GM18951 (cell line): Measurements from ENCODE around the gene CLIP2.

Experiments
- POLR2A ChIP-seq: IDR thresholded peaks from 4 replicates; pipeline ENCODE4 v1.6.1; 2011; ENCODE audit warnings: mild to moderate bottlenecking; ENCODE audit not compliant: insufficient read length, insufficient read depth; ENCODE audit errors: extremely low read depth
- in situ Hi-C: fragments of 300-500 bp; cut with MboI; formaldehyde crosslinking; loops from one replicate; pipeline ENCODE4 v1.12.0; 2022; ENCODE audit warnings: low sequenced_read_pairs, mixed read lengths, inconsistent platforms; ENCODE audit not compliant: unreplicated experiment

The CLIP2 gene

DNA sequence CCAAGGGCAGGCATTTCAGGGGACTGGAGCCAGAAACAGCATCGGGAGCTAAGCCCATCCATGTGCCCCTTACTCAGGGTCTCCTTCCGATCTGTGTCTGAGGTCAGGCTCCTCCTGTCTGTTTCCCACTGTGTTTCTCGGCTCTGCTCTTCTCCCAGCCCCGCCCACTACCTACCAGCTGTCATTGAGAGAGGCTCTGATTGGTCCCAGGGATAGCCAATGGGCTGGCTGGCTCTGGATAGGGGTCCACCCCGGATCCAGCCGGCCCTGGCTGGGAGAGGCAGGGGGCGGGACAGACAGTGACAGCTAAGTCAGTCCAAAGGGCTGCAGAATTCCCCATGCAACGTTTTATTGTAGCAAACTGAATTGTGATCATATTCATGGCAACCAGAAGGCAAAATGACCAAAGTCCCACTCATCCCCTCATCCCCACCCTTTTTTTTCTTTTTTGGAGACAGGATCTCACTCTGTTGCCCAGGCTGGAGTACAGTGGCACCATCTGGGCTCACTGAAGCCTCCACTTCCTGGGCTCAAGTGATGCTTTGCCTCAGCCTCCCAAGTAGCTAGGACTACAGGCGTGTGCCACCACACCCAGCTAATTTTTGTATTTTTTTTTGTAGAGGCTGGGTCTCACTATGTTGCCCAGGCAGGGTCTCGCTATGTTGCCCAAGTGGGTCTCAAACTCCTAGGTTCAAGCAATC is 76.3 kb downstream of the CLIP2 start:
- in situ Hi-C loops = no loop called here
- no peak for TF ChIP-seq POLR2A

DNA sequence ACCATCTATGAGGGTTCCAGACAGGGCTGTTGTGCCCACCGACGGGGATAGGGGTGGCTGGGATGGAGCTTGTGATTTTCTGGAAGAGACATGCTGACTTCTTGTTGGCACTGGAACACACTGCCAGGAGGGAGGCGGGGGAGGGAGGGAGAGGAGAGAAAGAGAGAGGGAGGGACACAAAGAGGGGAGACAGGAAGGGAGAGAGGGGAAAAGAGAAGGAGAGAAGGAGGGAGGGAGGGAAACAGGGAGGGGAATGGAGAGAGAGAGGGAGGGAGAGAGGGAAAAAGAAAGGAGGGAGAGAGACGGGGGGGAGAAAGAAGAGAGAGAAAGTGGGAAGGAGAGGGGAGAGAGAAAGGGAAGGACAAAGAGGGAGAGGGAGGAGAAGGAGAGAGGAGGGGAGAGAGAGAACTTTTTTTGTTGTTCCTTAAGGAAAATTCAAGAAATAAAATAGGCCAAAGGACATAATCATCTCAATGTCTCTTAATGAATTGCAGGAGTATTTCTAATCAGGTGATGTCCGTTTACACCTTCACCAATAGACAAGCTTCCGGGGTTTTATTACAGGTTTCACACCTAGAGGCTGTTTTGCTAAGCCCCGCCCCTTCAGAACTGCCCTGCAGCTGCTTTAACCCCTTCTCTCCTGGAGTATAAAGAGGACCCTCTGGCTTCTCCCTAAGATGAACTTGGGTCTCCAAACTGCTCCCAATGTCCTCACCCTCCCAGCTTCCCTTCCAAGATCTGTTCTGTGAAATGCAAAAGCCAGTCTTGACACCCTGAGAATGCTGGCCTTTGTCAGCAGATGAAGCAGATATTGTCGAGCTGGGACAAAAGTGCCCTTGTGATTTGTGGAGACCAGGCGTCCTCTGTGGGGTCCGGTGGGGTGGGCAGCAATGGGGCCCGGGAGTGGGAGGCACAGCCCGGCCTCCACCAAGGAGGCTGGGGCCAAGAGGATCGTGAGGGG is 82.5 kb downstream of the CLIP2 start:
- no peak for TF ChIP-seq POLR2A
- in situ Hi-C loops = no loop called here

DNA sequence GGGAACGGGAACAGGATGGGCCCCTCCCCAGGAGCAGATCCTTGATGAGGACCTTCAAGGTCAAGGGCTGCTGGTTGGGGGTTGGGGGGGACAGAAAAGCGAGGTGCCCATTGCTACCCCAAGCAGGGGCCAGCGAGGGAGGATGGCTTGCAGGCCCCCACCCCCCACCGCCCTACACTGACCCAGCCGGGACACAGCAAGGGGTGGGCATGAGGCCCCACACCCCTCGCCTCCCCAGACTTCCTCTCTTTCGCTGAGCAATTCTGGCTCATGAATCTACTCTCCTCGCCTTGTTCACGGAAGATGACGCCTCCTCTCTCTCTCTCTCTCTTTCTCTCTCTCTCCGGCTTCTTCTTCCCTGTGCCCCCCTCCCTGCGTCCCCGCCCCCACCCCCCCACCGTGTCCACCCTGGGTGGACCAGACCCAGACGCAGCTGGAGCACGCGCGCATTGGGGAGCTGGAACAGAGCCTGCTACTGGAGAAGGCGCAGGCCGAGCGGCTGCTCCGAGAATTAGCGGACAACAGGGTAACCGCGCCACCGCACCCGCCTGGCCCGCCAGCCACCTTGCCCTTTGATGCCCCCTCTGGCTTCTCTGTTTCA is 83.4 kb downstream of the CLIP2 start:
- TF ChIP-seq POLR2A = no peak
- in situ Hi-C loops = no loop called here

DNA sequence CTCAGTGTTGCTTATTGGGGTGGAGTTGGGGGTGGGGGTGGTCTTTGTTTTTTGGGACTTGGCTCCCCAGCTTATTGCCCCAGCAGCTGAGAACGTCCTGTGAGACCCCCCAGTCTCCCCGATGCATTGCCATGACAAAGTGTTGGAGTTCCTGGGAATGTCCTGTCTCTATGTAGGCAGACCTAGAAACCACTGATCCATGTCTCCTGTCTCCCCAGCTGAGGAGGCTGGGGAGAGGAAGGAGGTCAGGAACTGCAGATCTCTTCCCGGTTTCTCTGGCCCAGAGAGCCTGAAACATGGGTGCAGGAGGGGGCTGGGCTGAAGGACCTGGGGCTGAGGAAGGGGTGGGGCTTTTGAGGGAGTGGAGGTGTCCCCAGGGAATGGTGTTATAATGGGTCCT is 84.3 kb downstream of the CLIP2 start:
- in situ Hi-C loops = no loop called here
- TF ChIP-seq POLR2A = no peak

DNA sequence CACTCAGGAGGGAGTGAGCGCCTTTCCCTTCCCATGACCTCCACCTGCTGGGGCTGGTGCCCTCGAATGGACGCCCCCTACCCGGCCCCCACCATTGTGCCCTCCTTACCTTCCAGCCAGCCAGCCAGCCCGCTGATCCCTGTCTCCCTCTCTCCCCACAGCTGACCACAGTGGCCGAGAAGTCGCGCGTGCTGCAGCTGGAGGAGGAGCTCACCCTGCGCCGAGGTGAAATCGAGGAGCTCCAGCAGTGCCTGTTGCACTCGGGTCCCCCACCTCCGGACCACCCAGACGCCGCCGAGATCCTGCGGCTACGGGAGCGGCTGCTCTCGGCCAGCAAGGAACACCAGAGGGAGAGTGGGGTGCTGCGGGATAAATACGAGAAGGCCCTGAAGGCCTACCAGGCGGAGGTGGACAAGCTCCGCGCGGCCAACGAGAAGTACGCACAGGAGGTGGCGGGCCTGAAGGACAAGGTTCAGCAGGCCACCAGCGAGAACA is 86.6 kb downstream of the CLIP2 start:
- TF ChIP-seq POLR2A = no peak
- in situ Hi-C loops = loop anchor here (25.0 kb wide), 1 partner anchor 163 kb away; the partner anchor contains the start of gene LAT2

DNA sequence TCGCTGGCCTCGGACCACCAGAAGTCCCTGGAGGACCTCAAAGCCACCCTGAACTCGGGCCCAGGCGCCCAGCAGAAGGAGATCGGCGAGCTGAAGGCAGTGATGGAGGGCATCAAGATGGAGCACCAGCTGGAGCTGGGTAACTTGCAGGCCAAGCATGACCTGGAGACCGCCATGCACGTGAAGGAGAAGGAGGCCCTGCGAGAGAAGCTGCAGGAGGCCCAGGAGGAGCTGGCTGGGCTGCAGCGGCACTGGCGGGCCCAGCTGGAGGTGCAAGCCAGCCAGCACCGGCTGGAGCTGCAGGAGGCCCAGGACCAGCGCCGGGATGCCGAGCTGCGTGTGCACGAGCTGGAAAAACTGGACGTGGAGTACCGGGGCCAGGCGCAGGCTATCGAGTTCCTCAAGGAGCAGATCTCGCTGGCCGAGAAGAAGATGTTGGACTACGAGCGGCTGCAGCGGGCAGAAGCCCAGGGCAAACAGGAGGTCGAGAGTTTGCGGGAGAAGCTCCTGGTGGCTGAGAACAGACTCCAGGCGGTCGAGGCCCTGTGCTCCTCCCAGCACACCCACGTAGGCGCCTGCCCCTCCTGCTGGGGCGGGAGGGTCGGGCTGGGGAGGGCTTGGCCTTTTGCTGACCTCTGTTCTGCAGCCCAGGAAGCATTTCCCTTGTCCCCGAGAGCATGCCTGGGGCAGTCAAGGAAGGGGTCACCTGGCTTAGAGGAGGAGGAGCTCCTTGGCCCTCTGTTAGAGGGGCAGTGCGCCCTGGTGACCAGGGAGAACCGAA is 87.2 kb downstream of the CLIP2 start:
- no peak for TF ChIP-seq POLR2A
- in situ Hi-C loops = loop anchor here (25.0 kb wide), 1 partner anchor 164 kb away; the partner anchor contains the start of gene LAT2

DNA sequence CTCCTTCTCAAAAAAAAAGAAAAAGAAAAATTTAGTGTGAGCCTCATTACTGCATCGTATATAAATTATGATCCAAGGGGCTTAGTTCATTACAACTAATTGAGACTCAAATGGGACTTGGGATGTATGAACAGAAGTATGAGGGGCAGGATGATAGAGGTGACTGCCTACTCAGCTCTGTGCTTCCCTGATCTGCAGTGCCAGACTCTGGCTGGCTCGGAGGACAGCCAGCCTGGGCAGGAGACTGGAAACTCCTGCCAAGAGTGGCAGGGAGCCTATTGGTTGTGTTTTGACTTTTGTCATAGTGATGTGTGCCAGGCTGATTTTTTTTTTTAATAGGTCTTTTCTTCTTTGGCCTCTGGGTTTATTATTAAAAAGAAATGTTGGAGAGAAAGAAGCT is 90.7 kb downstream of the CLIP2 start:
- in situ Hi-C loops = loop anchor here (25.0 kb wide), 1 partner anchor 168 kb away; the partner anchor contains the start of gene LAT2
- no peak for TF ChIP-seq POLR2A

DNA sequence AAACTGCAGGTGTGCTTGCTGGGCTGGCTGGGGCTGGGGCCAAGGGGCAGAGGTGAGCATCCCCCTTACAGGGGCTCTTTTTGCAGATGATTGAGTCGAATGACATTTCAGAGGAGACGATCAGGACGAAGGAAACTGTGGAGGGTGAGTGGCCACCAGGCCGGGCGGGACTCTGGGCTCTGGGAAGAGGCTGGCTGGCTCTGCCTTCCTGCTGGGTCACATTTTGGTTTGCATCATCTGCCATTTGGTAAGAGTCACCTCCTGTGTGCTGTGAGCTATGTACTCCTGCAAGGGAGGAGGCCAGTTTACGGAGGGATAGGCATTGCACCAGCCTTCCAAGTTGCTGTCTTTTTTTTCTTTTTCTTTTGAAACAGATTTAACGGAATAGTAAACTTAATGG is 91.5 kb downstream of the CLIP2 start:
- in situ Hi-C loops = loop anchor here (25.0 kb wide), 1 partner anchor 168 kb away; the partner anchor contains the start of gene LAT2
- no peak for TF ChIP-seq POLR2A

DNA sequence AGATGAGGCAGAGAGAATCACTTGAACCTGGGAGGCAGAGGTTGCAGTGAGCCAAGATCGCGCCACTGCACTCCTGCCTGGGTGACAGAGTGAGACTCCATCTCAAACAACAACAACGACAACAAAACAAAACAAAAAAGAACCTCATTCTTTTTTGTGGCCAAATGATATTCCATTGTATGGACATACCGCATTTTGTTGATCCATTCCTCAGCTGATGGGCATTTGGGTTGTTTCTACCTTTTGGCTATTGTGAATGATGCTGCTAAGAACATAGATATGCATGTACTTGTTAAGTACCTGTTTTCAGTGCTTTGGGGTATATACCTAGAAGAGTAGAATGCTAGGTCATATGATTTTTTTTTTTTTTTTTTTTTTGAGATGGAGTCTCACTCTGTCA is 94.9 kb downstream of the CLIP2 start:
- in situ Hi-C loops = loop anchor here (25.0 kb wide), 1 partner anchor 172 kb away; the partner anchor contains the start of gene LAT2

DNA sequence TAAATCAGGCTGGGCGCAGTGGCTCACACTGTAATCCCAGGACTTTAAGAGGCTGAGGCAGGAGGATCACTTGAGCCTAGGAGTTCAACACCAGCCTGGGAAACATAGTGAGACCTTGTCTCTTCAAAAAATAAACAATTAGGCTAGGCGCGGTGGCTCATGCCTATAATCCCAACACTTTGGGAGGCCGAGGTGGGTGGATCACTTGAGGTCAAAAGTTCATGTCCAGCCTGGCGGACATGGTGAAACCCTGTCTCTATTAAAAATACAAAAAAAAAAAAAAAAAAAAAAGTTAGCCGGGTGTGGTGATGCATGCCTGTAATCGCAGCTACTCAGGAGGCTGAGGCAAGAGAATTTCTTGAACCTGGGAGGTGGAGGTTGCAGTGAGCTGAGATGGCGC is 95.6 kb downstream of the CLIP2 start:
- in situ Hi-C loops = loop anchor here (25.0 kb wide), 1 partner anchor 173 kb away; the partner anchor contains the start of gene LAT2

DNA sequence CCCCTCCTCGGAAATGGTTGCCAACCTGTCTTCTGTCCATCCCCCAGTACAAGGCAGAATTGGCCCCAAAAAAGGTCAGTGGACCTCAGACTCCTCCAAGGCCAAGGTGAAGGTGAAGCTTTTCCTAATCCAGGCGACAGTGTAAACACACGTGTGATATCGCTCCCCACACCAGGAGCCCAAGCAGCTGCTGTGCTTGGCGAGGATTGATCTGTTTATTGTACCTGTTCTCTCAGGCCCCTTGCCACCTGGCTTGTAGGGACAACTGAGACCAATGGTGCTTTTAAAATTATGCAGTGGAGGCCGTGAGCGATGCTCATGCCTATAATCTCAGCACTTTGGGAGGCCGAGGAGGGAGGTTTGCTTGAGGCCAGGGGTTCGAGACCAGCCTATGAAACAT is 98.4 kb downstream of the CLIP2 start:
- no peak for TF ChIP-seq POLR2A

DNA sequence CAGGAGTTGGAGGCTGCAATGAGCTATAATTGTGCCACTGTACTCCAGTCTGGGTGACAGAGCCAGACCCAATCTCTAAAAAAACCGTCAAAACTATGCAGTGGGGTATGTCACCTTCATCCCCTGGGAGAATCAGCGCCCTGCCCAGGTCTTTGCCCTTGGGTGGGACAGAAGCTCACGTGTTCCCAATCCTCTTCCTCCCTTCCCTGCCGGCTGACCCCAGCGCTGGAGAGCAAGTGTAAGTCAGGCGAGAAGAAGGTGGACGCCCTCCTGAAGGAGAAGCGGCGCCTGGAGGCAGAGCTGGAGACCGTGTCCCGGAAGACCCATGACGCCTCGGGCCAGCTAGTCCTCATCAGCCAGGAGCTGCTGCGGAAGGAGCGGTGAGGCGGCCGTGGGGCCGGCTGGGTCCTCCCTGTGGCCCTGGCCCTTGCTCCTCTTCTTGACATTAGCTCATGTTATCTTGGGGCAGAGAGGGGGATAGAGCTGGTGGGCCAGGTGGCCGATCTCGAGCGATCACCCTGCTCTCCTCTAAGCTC is 99.7 kb downstream of the CLIP2 start:
- TF ChIP-seq POLR2A = no peak
- in situ Hi-C loops = loop anchor here (25.0 kb wide), 1 partner anchor 177 kb away; the partner anchor contains the start of gene LAT2

More for the DNA sequence above, 98.4 kb downstream of the CLIP2 start:
- in situ Hi-C loops = loop anchor here (25.0 kb wide), 1 partner anchor 175 kb away; the partner anchor contains the start of gene LAT2

DNA sequence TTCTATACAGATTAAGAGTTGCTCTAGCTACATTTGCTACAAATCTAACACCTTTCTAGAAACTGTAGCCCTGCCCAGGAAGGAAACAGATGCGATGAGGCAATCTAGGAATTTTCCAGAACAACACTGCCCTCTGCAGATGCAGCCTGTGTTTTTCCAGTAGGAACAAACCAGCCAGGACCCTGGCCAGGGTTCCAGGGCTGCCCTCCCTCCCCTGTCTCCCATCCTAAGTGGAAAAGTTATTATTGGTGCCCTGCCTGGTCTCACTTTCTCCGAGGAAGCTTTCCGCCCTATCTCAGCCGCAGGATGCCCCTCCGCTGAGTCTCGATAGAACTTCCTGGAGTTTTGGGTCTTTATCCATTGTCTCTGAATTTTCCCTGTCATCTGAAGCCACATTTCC is 104.5 kb downstream of the CLIP2 start:
- in situ Hi-C loops = loop anchor here (25.0 kb wide), 1 partner anchor 181 kb away; the partner anchor contains the start of gene LAT2

DNA sequence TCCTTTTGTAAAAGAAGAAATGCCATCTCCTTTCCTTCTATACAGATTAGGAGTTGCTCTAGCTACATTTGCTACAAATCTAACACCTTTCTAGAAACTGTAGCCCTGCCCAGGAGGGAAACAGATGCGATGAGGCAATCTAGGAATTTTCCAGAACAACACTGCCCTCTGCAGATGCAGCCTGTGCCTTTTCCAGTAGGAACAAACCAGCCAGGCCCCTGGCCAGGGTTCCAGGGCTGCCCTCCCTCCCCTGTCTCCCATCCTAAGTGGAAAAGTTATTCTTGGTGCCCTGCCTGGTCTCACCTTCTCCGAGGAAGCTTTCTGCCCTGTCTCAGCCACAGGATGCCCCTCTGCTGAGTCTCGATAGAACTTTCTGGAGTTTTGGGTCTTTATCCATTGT is 105.4 kb downstream of the CLIP2 start:
- in situ Hi-C loops = loop anchor here (25.0 kb wide), 1 partner anchor 182 kb away; the partner anchor contains the start of gene LAT2
